GM12892 (cell line): ENCODE data around the gene KRT76.

Experiments used
- POLR2AphosphoS5 ChIP-seq: IDR thresholded peaks from 2 replicates; pipeline ENCODE4 v1.6.1; 2011; ENCODE audit warnings: low read depth, low read length, control low read depth
- TAF1 ChIP-seq: IDR thresholded peaks from 2 replicates; pipeline ENCODE4 v1.6.1; 2011; ENCODE audit warnings: low read depth, mild to moderate bottlenecking, control low read depth, low read length, borderline replicate concordance

GRCh38 chr12:52808573-52809160 is 31.5 kb upstream of the KRT76 start:
- TF ChIP-seq TAF1 (no peak), POLR2AphosphoS5 (no peak)
